CD14-positive monocyte (primary cell): ENCODE results near the gene FBL. TPM values are rescaled to one million over a fixed set of nuclear protein-coding genes. Genes with fewer than 3 reads are reported as not detected.

Experiments used
- DNase-seq, 3 donors: peaks; one replicate each; pipeline ENCODE4 v3.0.0-alpha.2; 2011 to 2022
- H2AFZ ChIP-seq: 2 replicates; pipeline ENCODE4 v1.6.0; 2012; ENCODE audit warnings: mild to moderate bottlenecking, low read depth, low read length, inconsistent platforms; ENCODE audit not compliant: insufficient read depth, poor library complexity, severe bottlenecking
- H3K27ac ChIP-seq, 2 donors: 1 replicate in 1 of 2; 2 replicates in 1 of 2; pipeline ENCODE4 v1.5.1; 2012 to 2013; ENCODE audit warnings: low read length in 2 of 2, control low read depth in 1 of 2, inconsistent platforms in 1 of 2, low read depth in 1 of 2, mild to moderate bottlenecking in 1 of 2
- H3K27me3 ChIP-seq, 2 donors: one replicate each; pipeline versions ENCODE4 v1.6.0 to v1.6.1; 2011 to 2013; ENCODE audit warnings: low read length in 2 of 2; ENCODE audit not compliant: control insufficient read depth in 2 of 2, insufficient read depth in 2 of 2
- H3K36me3 ChIP-seq, 2 donors: replicated peaks in 1 of 2; 1 replicate in 1 of 2; 2 replicates in 1 of 2; pipeline versions ENCODE4 v1.5.1 to v1.6.1; 2012 to 2013; ENCODE audit warnings: low read length in 2 of 2, control low read depth in 1 of 2, inconsistent platforms in 1 of 2, mild to moderate bottlenecking in 1 of 2; ENCODE audit not compliant: insufficient read depth in 2 of 2, control insufficient read depth in 1 of 2
- H3K4me1 ChIP-seq, 2 donors: 1 replicate in 1 of 2; 2 replicates in 1 of 2; pipeline versions ENCODE4 v1.5.1 to v1.6.1; 2012 to 2013; ENCODE audit warnings: low read length in 2 of 2, control low read depth in 1 of 2, inconsistent platforms in 1 of 2, mild to moderate bottlenecking in 1 of 2, moderate library complexity in 1 of 2; ENCODE audit not compliant: insufficient read depth in 2 of 2, control insufficient read depth in 1 of 2
- H3K4me2 ChIP-seq: replicated peaks from 2 replicates; pipeline ENCODE3; 2012; ENCODE audit warnings: low read length, moderate library complexity, mild to moderate bottlenecking; ENCODE audit not compliant: poor library complexity, severe bottlenecking; ENCODE audit errors: extremely low read depth
- H3K4me3 ChIP-seq, 3 experiments: fragments of 200-600 bp in 1 of 3; sonication (generic) in 1 of 3; replicated peaks in 1 of 3; 1 replicate in 2 of 3; 2 replicates in 1 of 3; pipeline ENCODE4 v1.5.1; 2011 to 2013; ENCODE audit warnings: low read length in 3 of 3, mild to moderate bottlenecking in 3 of 3, control low read depth in 2 of 3, low read depth in 2 of 3, inconsistent platforms in 1 of 3, moderate library complexity in 1 of 3
- H3K79me2 ChIP-seq: 2 replicates; pipeline ENCODE4 v1.6.0; 2012; ENCODE audit warnings: mild to moderate bottlenecking, control low read depth, inconsistent platforms, low read length, moderate library complexity; ENCODE audit not compliant: insufficient read depth
- H3K9ac ChIP-seq: 2 replicates; pipeline ENCODE4 v1.6.0; 2017; ENCODE audit warnings: low read length, mild to moderate bottlenecking; ENCODE audit not compliant: insufficient read depth, poor library complexity, severe bottlenecking
- H3K9me3 ChIP-seq, 2 donors: replicated peaks in 1 of 2; 1 replicate in 1 of 2; 2 replicates in 1 of 2; pipeline versions ENCODE4 v1.5.1 to v1.6.1; 2012 to 2013; ENCODE audit warnings: low read length in 2 of 2, control low read depth in 1 of 2; ENCODE audit not compliant: control insufficient read depth in 1 of 2, insufficient read depth in 1 of 2
- H4K20me1 ChIP-seq: 2 replicates; pipeline ENCODE4 v1.6.0; 2012; ENCODE audit warnings: mild to moderate bottlenecking, low read length, control low read depth, moderate library complexity; ENCODE audit not compliant: insufficient read depth
- H3K27ac Mint-ChIP-seq, 7 donors: one replicate each; pipeline ENCODE4 v1.8.0; 2020; ENCODE audit warnings: mild to moderate bottlenecking in 7 of 7, mixed read lengths in 7 of 7, moderate library complexity in 6 of 7, inconsistent platforms in 2 of 7
- H3K27me3 Mint-ChIP-seq, 3 donors: one replicate each; pipeline ENCODE4 v1.8.0; 2021 to 2022; ENCODE audit warnings: low read depth in 3 of 3, mild to moderate bottlenecking in 3 of 3, mixed read lengths in 3 of 3, moderate library complexity in 3 of 3, inconsistent platforms in 1 of 3
- H3K36me3 Mint-ChIP-seq, 2 donors: one replicate each; pipeline ENCODE4 v1.8.0; 2020; ENCODE audit warnings: mixed read lengths in 2 of 2, inconsistent platforms in 1 of 2, mild to moderate bottlenecking in 1 of 2
- H3K4me1 Mint-ChIP-seq: one replicate; pipeline ENCODE4 v1.8.0; 2020; ENCODE audit warnings: mild to moderate bottlenecking, mixed read lengths
- H3K4me3 Mint-ChIP-seq, 2 donors: one replicate each; pipeline ENCODE4 v1.8.0; 2020; ENCODE audit warnings: mild to moderate bottlenecking in 2 of 2, mixed read lengths in 2 of 2, moderate library complexity in 1 of 2
- H3K9me3 Mint-ChIP-seq, 7 donors: one replicate each; pipeline ENCODE4 v1.8.0; 2020 to 2022; ENCODE audit warnings: mixed read lengths in 7 of 7, mild to moderate bottlenecking in 6 of 7, moderate library complexity in 6 of 7, inconsistent platforms in 2 of 7
- WGBS: methylation state at CpG from one replicate; pipeline ENCODE4 v1.1.5; 2013; ENCODE audit warnings: missing lambda C conversion rate; ENCODE audit not compliant: insufficient coverage; 5-methylcytosine and 5-hydroxymethylcytosine counted together
- intact Hi-C, 2 donors: fragments of 100-400 bp; cut with micrococcal nuclease; formaldehyde crosslinking; loops; one replicate each; pipeline versions ENCODE4 v1.15.0 to v1.15.1; 2023
- polyA plus RNA-seq, 3 donors: library from polyadenylated mRNA; depleted of rRNA in 1 of 3; unstranded in 2 of 3; stranded (reverse) in 1 of 3; fragments of 300-500 nt in 2 of 3; fragments of >200 nt in 1 of 3; fragmentation: Illumina TruSeq in 2 of 3; gene quantifications; 1 replicate in 2 of 3; 2 replicates in 1 of 3; pipeline ENCODE4 v1.2.3, GENCODE V29; 2012 to 2021
- TF ChIP-seq, protein P1 (sequence below): fragments of 200-600 bp; IDR thresholded peaks from one replicate; pipeline ENCODE4 v1.8.0; 2022; ENCODE audit warnings: antibody characterized with exemption, mild to moderate bottlenecking

FBL gene
- polyA plus RNA-seq, 3 donors = 57.1 to 157 (median 60.3) TPM

DNA sequence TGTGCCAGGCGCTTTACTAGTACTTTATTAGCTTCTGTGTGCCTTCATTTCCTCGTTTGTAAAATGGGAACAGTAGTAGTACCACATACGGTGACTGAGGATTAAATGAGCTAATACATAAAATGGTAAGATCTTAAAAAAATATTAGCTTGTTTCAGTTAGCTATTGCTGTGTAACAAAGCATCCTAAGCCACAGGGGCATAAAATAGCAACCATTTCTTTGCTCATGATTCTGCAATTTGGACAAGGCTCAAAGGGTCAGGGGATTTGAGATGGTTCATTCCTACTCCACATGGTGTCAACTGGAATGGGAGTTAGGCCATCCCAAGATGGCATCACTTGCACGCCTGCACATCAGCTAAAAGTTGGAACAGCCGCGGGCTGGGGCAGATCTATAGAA is 25.5 kb downstream of the FBL start:
- WGBS = no CpG with 5 or more reads among the region's 6 CpGs
- Histone ChIP-seq H3K9me3 (no peaks in the 10 kb centered on the region), H3K36me3 (peaks cover 2 to 14% of the 10 kb centered on the region in 2 donors), H2AFZ (no peak overlapping the region), H3K4me3 (no peak overlapping the region), H3K4me1 (peaks cover 12 to 23% of the 10 kb centered on the region in 2 donors), H3K27ac (no peak overlapping the region), H3K27me3 (no peaks in the 10 kb centered on the region), H4K20me1 (no peaks in the 10 kb centered on the region), H3K9ac (no peak overlapping the region), H3K79me2 (peaks cover 6% of the 10 kb centered on the region), H3K4me2 (no peak overlapping the region)
- Mint-ChIP-seq H3K9me3 (peaks cover 0 to 3% (median 0%) of the 10 kb centered on the region in 7 donors), H3K27ac (no peak overlapping the region), H3K27me3 (no peaks in the 10 kb centered on the region), H3K4me3 (no peak overlapping the region), H3K4me1 (peaks cover 11% of the 10 kb centered on the region), H3K36me3 (peaks cover 16 to 24% of the 10 kb centered on the region in 2 donors)
- TF ChIP-seq, protein P1, sequence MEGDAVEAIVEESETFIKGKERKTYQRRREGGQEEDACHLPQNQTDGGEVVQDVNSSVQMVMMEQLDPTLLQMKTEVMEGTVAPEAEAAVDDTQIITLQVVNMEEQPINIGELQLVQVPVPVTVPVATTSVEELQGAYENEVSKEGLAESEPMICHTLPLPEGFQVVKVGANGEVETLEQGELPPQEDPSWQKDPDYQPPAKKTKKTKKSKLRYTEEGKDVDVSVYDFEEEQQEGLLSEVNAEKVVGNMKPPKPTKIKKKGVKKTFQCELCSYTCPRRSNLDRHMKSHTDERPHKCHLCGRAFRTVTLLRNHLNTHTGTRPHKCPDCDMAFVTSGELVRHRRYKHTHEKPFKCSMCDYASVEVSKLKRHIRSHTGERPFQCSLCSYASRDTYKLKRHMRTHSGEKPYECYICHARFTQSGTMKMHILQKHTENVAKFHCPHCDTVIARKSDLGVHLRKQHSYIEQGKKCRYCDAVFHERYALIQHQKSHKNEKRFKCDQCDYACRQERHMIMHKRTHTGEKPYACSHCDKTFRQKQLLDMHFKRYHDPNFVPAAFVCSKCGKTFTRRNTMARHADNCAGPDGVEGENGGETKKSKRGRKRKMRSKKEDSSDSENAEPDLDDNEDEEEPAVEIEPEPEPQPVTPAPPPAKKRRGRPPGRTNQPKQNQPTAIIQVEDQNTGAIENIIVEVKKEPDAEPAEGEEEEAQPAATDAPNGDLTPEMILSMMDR = no peak
- no peak for DNase-seq
- intact Hi-C loops = no loop called here

DNA sequence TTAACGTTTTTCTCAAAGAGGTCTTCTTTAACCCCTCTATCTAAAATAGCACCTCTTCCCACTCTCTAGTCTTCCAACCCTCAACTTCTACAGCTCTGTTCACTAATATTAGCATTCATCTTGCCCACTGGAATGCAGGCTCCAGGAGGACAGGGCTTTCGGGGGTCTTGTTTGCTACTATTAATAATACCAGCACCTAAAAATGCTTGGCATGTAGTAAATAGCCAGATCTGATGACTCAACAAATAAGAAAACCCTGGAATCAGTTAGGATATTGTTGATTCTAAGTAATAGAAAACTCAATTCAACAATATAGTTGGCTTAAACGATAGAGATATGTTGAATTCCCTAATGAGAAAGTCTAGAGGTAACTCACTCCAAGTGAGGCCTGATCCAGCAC is 26.4 kb downstream of the FBL start:
- DNase-seq = no peak
- intact Hi-C loops = no loop called here
- peaks cover 0 to 2% (median 0%) of the 10 kb centered on the region in 3 donors for H3K27me3 Mint-ChIP-seq
- no peaks in the 10 kb centered on the region for H4K20me1 ChIP-seq
- H3K9me3 ChIP-seq = no peaks in the 10 kb centered on the region
- TF ChIP-seq, protein P1 = no peak
- peaks cover 6% of the 10 kb centered on the region for H3K79me2 ChIP-seq
- H3K9ac ChIP-seq = no peak overlapping the region
- no peak overlapping the region for H2AFZ ChIP-seq
- peaks cover 10 to 18% of the 10 kb centered on the region in 2 donors for H3K4me1 ChIP-seq
- H3K27ac ChIP-seq = no peak overlapping the region
- no peaks in the 10 kb centered on the region for H3K27me3 ChIP-seq
- H3K36me3 ChIP-seq = peaks cover 0 to 8% of the 10 kb centered on the region in 2 donors
- no peak overlapping the region for H3K4me2 ChIP-seq
- no peak overlapping the region for H3K4me3 ChIP-seq
- no peak overlapping the region for H3K27ac Mint-ChIP-seq
- H3K4me1 Mint-ChIP-seq = peaks cover 11% of the 10 kb centered on the region
- H3K4me3 Mint-ChIP-seq = no peak overlapping the region
- H3K36me3 Mint-ChIP-seq = peaks cover 17 to 19% of the 10 kb centered on the region in 2 donors
- peaks cover 0 to 3% (median 0%) of the 10 kb centered on the region in 7 donors for H3K9me3 Mint-ChIP-seq
- WGBS = 70% methylated on average over 1 of the region's 3 CpGs
